GM21390 (cell line): Measurements from ENCODE around the gene DUSP6.

Experiments
- ATAC-seq: cut with Tn5 transposase; IDR thresholded peaks from one replicate; pipeline ENCODE4 v1.9.1; 2021; ENCODE audit not compliant: unreplicated experiment

Gene DUSP6

DNA sequence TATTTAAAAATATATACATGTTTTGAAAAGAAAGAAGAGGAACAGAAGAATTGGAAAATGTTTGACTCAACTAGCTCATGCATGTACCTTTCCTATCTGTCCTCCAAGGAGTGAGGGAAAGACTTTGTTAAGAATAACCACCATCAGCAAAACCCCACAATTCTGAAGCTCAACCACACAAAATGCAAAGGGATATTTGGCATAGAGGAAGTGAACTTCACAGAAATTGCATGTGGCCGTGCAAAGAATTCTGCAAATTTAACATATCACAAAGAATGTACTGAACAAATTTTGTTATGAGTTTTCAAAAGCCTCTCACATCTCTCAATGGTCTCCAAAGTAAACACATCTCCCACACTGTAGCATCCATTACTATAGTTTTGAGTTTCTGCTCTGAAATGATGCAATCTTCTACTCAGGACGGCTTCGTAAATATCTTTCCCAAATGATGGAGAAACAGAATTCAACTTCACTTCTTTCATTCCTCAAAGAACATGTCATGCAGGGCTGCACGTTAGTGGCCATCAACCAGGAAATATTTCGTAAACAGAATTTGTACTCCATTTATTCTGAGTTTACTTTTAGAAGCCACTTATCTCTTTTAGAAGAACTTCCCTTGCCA, 17.6 kb downstream of the DUSP6 start:
- no peak for ATAC-seq

DNA sequence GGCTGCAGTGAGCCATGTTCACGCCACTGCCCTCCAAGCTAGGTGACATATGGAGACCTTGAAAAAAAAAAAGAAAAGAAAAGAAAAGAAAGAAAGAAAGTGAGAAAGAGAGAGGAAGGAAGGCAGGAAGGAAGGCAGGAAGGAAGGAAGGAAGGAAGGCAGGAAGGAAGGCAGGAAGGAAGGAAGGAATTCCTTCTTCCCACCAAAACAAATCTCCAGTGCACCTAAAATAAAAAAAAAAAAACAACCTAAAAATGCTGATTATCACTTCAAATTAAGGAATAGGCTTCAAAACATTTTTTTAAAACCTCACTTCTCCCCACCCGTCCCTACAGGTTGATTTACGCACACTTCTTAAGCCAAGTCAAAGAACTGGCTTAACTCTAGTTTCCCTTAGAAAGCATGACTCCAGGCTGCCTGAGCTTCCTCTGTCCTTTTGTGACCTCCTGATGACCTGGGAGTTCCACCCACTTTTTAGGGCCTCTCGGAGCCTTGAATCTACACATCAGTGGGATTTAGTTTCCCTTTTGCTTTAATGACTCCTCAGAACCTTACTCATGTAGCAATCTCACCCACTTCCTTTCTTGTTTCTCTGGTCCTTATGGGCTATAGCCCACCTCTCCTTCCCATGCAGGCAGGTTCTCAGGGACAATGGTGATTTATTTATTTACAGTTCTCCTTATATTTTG, 18.6 kb downstream of the DUSP6 start:
- ATAC-seq, result peak; percentile 90

DNA sequence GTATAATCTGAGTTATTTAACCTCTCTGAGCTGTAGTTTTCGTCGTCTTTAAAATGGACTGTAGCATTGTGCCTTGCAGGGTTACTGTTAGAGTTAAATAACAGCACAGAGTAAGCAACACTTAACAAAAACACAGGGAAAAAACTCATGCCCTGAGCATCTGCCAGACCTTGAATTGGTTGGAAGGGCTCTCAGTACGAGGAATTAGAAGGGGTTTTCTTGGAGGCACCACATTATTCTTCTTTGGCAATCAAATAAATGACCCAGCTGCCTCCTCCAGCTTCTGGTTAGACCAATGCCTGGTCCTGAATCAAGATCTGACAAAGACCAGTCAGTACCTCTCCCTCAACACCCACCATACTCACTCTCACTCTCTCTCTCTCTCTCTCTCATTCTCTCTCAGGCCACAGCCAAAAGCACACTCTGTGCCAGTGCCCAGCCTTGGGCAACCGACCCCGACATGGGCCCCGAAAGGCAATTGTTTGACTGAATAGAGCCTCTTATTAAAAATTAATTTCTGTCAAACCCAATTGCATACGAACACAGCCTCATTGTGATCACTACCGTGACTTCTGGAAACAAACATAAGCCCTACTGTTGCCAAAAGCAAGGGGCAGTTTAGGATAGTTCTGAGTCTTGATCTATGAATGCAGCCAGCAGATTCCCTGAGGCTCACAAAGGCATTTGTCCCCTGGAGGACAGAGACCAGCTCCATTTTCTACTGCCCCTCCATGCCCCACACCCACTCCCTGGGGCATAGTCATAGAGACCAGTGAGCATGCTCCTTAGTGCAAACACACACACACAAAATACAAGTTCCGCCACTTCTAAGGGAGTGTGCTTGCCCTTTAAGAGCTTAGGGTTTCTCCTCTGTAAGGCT, 23.9 kb downstream of the DUSP6 start:
- no peak for ATAC-seq

DNA sequence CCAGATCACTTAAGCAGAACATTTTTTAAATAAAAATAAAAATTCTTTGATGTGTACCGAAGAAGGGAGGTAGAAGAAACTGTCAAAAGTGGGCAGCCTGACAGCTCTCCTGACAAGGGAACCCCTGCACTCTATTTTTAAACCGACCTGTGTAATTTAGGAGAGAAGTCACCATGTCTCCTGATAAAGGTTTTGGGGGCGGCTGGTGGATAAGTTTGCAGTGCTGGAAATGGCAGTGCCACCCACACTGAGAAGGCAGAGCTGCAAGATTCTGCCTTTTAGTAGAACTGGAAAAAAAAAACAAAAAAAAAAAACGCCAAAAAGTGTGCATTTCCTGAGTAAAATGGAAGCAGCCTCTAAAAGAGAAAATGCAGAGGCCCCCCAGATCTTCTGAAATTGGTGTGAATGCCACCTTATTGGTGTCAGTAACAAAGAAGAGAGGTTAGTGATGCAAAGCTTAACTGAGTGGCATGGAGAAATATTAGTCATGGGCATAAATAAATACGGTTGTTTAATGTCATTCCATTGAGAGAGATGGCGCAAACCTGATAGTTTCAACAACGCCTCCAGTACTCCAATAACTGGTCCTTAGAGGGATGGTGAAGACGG, 24.7 kb downstream of the DUSP6 start:
- ATAC-seq, result no peak

DNA sequence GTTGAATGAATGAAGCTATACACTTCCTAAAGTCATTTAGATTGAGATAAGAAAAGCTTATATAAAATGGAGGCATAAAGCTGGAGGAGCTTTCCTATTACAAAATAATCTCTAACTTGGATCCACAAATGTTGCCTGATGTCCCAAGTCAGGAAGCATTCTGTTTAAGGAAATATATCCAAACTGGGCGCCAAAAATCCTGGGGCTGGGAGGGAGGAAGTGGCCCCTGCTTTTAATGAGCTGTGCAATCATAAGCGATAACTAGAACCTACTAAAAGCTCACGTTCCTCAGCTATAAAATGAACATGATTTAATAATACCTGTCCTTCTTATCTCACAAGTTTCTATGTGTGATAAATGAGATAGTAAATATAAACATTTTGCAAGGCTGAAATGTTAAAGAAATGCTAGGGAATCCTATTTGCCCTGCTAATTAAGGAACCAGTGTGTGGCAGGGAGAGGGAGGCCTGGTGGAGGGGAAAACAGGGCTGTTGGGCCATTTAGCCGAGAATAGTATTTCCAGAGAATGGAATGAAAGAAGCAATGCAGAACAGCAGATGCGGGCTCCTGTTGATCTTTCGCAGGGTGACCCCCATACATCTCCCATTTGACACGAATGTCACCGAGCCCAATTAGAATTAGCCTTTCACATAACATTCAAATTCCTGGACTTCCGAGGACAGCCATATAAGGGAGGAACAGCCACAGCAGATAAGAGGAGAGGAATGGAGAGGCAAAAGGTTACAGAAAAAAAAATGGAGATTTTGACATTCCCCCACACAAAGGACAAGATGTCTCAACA, 25.9 kb downstream of the DUSP6 start:
- ATAC-seq, result no peak

DNA sequence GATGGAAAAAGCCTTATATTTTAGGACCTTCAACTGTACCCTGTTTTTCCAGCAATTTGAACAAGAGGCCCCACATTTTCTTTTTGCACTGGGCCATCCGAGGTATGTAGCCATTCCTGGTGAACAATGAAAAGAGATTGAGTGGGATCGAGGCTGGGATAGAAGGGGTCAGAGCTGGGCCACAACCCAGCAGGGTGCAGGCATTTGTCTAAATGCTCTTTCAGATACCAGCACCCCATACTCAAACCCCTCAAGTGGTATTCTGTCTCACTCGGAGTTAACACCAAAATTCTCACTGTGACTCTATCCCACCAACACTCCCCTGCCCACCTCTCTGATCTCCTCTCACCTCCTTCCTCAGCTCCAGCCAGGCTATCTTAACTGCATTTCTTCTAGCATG, 26.8 kb downstream of the DUSP6 start:
- ATAC-seq, result no peak

DNA sequence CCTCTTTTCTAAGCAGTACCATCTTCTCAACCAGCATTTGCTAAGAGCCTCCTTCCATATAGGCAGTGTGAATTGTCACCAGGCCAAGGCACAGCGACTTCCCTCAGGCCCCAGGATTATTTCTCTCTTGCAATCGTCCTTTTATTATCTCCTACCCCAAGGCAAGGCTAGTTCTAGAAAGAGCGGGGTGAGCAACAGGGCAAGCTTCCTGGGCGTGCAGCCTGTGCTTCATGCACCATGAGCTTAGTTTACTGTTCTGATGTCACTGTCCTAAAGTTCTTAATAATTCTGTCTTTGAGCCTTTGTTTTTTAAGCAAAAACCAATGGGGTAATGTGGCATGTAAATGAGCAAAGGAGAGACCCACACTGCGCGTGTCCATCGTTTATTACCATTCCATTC, 27.9 kb downstream of the DUSP6 start:
- ATAC-seq, result no peak

DNA sequence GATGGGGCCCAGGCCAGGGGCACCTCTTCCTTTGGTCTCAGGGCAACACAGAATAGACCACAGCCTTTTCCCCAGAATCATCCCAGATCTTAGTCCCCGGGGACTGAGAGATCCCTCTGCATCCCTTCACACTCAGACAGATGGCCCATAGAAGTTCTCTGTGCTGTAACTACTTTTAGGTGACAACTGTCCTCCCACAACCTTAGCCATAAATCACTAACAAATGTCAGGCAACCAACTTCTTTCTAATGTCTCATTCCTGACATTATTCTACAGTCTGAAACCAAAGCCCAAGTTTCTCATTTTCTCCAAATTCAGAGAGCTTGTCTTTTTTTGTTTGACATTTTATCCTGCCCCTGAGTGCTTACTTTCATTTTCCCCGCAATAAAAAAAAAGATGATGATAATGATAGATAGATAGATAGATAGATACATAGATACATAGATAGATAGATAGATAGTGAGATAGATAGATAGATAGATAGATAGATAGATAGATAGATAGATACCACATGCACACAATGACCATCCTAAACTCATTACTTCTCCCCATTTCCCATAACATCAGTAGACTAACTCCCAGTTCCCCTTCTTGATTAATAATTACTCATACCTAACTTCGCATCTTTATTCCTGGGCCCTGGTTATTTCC, 28.6 kb downstream of the DUSP6 start:
- ATAC-seq, result no peak

DNA sequence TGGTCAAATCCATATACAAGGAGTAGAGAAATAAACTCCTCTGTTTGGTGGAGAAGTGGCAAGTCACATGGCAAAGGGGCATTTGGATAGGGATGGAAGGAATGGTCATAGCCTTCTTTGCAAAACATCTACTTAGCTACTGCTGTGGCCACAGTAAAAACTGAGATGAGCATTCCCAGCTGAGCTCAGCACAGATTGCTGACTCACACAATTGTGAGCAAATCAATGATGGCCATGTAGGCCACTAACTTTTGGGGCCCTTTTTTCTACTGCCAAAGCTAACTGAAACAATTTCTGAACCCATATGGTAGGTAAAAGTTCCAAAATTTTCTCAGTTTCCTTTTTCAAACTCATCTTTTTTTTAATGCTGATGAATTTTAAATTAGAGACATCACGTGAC, 31.6 kb downstream of the DUSP6 start:
- no peak for ATAC-seq

DNA sequence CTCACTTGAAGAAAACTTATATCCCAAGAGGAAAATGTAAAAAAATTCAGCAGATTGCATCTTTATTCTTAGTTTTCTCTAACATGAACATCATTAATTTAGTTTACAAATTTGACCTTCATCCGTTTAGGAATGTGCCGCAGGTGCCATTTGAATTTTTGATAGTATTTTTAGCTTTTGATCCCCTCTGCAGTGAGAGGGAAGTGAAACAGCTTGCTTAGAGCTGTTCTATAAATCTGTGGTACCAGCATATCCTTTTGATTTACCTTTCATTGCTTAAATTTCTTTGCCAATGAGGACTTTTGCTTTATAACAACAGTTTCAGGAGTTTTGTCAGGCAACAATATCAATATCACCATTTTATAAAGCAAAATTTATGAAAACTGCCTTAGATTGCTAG, 32.7 kb downstream of the DUSP6 start:
- ATAC-seq, result no peak

DNA sequence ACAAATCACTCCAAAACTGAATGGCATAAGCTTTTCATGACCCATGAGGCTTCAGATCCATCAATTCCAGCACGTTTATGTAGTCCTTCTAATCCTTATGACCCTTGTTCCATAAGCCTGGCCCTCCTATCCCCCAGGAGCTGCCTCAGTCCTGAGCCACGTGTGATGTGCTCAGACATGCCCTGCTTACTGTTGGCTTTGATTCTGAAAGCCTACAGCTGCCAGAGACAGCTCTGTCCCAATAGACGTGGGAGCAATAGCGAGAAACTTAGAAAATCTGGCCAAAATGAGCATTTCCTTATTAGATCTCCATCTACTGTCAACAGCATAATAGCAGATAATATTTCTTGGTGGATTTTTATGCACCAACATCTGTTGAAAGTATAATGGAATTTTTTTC, 33.2 kb downstream of the DUSP6 start:
- no peak for ATAC-seq

DNA sequence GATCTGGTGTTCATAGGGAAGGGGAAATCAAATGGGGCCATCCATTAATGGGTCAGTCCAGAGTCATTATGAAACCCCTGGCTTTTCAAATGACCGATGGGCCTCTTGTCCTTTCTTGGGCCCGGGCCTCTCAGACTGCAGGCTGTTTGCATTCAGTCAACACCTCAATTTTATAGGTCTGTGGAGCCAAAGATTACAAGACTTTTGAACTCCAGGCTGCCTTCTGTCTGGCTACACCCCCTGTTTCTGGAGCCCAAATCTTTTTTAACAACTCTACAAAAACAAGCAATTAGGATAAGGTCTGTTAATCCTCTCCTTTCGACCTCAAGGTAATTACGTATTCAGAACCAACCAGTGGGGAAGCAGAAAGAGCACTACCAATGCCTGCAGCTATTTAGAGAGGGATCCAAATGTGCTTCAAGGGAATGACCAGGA, 35.6 kb downstream of the DUSP6 start:
- ATAC-seq, result no peak

DNA sequence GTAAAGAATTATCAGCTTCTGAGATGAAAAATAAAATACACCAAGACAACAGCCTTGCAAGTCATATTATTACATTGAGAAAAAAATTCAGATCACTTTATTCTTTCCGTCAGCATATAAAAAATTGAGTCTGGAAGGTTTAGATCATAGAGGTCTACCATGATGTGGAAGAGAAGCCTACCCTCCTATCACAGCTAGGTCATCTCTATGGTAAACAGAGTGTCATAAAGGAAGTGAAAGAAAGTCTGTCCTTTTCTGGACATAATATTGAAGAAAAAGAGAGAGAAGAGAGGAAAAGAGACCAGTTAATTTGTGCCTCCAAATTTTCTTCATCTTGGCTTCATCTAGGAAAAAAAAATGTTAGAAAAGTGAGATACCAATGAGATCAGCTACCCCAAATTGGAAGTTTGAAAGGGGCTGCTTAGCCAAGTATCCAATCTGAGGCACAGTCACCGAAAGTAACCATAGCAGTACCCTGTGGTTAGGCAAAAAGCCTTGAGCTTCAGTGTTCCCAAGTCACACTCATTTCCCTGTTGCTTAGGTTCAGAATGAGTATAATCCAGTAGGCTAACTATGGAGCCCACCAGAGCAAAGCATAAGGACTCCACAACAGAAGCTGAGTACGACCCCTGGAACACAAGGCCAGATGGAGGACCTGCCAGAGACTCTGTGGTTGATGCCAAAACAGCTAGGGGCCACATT, 38.1 kb downstream of the DUSP6 start:
- ATAC-seq, result no peak

DNA sequence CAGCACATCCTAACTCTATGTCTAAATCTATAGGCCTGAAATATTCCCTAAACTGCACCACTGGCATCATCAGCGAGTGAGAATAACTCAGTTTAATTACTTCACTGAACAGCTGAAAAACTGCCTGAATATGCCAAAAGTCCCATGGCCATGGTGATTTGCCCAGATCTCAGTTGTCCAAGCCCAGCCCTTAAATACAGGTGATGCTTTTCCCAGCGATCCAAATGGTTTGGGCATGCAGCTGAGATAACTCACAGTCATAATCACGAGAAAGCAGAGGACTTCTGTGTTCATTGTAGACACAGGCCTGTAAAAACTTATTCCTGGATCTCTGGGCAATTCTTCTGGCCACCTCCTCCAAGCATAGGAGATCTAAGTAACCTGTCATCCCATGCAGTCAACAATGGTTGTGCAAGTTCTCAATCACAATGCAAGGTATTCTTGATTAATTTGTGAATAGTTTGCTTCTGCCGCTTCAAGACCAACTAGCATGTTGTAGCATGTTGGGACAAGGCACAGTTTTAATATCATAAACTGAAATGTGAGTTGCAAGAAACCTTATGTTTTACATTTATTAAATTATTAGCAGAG, 40.5 kb downstream of the DUSP6 start:
- no peak for ATAC-seq

DNA sequence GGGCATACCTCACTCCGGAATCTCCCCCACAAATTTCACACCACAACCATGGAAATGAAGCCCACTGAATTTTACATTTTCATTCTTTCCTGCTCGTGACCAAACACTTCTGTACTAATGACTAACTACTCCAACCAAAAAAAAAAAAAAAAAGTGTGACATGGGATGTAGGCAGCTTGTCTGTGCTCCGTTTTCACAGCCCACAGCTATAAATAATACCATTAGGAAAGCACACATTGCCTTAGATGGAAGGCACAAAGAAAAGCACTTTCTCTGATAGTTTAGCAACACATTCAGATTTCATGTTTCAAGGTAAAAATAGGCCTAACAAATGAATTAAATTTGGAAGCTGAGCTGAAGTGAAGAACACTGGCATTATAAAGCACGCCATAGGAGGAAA, 42.5 kb downstream of the DUSP6 start:
- ATAC-seq, result no peak

DNA sequence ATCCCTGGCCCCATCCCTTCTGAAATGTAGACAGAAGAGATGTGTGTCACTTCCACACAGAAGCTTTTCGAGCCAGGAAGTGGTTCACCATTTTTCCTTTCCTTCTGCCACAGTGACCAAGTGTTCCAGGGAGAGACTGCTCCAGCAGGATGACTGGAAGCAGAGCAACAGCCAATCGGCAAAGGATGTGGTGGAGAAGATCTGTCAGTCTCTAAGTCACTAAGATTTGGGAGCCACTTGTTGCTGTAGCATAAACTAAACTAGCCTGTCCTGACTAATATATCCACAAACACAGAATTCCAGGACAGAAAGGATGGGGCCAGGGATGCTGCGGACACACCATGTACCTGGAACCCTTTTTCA, 42.9 kb downstream of the DUSP6 start:
- ATAC-seq, result no peak

DNA sequence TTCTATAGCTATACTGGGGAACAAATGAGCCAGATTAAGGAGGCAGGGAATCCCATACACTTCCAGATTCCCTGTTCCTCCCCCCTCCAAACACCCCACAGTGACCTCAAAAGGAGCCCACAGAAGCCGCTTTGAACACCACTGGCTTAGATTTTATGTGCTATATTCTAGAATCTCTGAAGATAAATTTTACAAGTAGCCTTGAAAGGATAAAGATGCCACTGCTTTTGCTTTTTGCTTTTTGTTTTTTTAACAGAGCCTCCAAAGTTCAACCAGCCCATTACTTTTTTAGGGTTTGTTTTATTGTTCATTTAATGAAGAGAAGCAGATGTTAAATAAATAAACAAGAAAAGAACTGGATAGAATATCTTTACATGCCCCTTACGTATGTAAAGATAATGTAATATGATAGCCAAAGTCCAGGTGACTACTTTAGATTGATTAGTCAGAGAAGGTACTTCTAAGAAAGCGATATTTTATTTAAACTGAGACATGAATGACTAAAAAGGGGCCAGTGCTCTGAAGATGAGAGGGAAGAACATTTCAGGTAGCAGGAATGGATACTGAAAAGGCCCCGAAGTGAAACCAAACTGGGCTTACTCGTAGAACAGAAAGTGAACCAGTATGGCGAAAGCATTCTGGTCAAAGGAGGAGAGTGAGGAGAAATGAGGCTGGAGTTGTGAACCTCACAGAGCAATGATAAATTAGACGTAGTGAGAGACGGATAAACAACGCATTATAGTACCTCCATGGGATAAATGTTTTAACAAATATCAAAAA, 44.6 kb downstream of the DUSP6 start:
- no peak for ATAC-seq

DNA sequence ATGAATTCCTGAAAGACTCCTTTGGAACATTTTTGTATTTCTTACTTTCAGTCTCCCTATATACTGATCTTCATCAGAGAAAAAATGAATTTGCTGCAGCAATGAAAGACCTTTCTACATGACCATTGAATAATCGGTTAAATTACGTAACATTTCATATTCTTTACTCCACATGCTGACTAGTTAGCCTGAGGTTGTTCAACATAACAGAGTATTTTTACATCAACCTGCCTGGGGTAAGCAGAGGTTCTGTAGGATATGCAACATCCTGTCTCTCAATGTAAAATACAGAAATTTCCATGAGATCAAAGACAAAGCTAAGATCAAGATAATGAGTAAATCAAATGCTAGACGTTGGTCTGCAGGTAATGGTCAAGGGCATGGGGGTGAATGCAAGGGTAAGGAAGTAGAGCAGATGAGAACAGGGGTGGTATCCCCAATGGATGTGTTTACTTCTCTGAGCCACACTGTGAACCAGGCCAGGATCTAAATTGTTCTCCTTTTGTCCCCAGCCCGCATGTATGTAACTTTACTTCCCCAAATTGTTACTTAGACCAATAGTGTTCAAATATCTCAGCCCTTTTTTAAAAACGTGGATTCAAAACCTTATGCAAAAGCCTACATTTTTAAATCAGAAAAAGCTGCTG, 45.4 kb downstream of the DUSP6 start:
- ATAC-seq, result no peak
